Upper lobe of right lung (tissue), 1 donor: ENCODE data around the gene SLC32A1. TPM values are rescaled to one million over a fixed set of nuclear protein-coding genes. Genes with fewer than 3 reads are reported as not detected.

Experiments used
- ATAC-seq: fragments of 200-7000 bp; cut with Tn5 transposase; one replicate; pipeline ENCODE4 v1.9.1; 2020; ENCODE audit warnings: mild to moderate bottlenecking, moderate library complexity
- DNase-seq: peaks from one replicate; pipeline ENCODE4 v3.0.0-alpha.2; 2020
- H3K27ac ChIP-seq: fragments of 200-600 bp; one replicate; pipeline ENCODE4 v1.8.0; 2022
- H3K27me3 ChIP-seq: fragments of 200-600 bp; one replicate; pipeline ENCODE4 v1.8.0; 2022; ENCODE audit warnings: mild to moderate bottlenecking
- H3K36me3 ChIP-seq: fragments of 200-600 bp; one replicate; pipeline ENCODE4 v1.8.0; 2022
- H3K4me1 ChIP-seq: fragments of 200-600 bp; one replicate; pipeline ENCODE4 v1.8.0; 2022
- H3K4me3 ChIP-seq: fragments of 200-600 bp; one replicate; pipeline ENCODE4 v1.8.0; 2022; ENCODE audit warnings: mild to moderate bottlenecking
- H3K9me3 ChIP-seq: fragments of 200-600 bp; one replicate; pipeline ENCODE4 v1.8.0; 2022
- intact Hi-C: fragments of 100-400 bp; cut with DNase I; formaldehyde crosslinking; loops from one replicate; pipeline ENCODE4 v1.11.0; 2022
- long read RNA-seq: library from polyadenylated mRNA; unstranded; transcript quantifications from one replicate; pipeline ENCODE4 v2.0.0, GENCODE V29; 2021
- total RNA-seq: library from RNA; stranded (reverse); fragmentation: NEBNext Ultra II Directional; extraction: Animal tissue kit (Norgen Biotek cat#: 25700); gene quantifications from one replicate; pipeline ENCODE4 v1.2.1, GENCODE V29; 2021
- TF ChIP-seq, protein P1 (sequence below): fragments of 200-600 bp; IDR thresholded peaks from one replicate; pipeline ENCODE4 v1.8.0; 2022; ENCODE audit warnings: antibody characterized with exemption
- donor health status: DM: no; HTN: yes; CAD: no; lungs with severe emphysema.

The SLC32A1 gene, protein sequence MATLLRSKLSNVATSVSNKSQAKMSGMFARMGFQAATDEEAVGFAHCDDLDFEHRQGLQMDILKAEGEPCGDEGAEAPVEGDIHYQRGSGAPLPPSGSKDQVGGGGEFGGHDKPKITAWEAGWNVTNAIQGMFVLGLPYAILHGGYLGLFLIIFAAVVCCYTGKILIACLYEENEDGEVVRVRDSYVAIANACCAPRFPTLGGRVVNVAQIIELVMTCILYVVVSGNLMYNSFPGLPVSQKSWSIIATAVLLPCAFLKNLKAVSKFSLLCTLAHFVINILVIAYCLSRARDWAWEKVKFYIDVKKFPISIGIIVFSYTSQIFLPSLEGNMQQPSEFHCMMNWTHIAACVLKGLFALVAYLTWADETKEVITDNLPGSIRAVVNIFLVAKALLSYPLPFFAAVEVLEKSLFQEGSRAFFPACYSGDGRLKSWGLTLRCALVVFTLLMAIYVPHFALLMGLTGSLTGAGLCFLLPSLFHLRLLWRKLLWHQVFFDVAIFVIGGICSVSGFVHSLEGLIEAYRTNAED
- total RNA-seq = not detected
- long read RNA-seq = 0 reads

DNA sequence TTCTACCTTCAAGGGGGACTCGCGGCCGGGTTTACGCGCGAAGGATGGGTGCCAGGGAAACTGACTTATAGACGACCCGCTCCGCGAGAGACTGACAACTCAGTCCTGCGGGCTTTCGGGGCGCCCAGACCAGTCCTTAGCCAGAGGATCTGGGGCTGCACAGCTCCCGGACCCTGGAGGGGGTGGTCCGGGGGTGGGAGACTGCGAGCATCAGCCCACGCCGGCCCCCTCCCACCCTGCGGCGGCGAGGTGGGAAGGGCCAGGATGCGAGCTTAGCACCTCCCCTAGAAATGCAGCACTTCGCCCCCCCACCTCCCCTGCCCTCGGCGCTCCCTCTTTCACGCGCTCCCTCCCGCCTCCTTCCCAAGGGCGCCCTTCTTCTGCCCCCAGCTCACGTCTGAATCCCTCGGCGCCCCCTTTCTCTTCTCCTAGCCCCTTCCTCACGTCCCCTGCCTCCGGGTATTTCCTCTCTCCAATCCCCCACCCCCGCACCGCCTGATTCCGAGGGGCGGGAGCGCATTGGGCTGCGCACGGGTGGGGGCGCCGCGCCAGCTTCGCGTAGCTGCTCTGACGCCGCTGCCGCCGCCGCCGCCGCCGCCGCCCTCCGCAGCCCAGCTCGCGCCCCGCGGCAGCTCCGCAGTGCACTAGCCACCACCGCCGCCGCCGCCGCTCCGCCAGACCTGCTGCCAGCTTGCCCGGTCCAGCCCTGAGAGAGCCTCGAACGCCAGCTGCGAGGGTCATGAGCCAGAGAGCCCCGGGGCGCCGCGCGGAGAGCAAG is at the start of gene SLC32A1:
TSS of gene SLC32A1 (plus strand) at position 639 of the 778 bp plus-strand sequence. CDS start 239 bp downstream, outside the sequence.
- no peak for DNase-seq
- no peaks in the 10 kb centered on the region for H3K36me3 ChIP-seq
- intact Hi-C loops = no loop called here
- ATAC-seq = no peak
- TF ChIP-seq, protein P1, sequence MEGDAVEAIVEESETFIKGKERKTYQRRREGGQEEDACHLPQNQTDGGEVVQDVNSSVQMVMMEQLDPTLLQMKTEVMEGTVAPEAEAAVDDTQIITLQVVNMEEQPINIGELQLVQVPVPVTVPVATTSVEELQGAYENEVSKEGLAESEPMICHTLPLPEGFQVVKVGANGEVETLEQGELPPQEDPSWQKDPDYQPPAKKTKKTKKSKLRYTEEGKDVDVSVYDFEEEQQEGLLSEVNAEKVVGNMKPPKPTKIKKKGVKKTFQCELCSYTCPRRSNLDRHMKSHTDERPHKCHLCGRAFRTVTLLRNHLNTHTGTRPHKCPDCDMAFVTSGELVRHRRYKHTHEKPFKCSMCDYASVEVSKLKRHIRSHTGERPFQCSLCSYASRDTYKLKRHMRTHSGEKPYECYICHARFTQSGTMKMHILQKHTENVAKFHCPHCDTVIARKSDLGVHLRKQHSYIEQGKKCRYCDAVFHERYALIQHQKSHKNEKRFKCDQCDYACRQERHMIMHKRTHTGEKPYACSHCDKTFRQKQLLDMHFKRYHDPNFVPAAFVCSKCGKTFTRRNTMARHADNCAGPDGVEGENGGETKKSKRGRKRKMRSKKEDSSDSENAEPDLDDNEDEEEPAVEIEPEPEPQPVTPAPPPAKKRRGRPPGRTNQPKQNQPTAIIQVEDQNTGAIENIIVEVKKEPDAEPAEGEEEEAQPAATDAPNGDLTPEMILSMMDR = no peak
- no peak within 1 kb of the TSS for H3K4me3 ChIP-seq
- no peaks in the 10 kb centered on the region for H3K4me1 ChIP-seq
- peaks cover 95% of the 10 kb centered on the region for H3K27me3 ChIP-seq
- no peak within 1 kb of the TSS for H3K27ac ChIP-seq
- no peaks in the 10 kb centered on the region for H3K9me3 ChIP-seq

DNA sequence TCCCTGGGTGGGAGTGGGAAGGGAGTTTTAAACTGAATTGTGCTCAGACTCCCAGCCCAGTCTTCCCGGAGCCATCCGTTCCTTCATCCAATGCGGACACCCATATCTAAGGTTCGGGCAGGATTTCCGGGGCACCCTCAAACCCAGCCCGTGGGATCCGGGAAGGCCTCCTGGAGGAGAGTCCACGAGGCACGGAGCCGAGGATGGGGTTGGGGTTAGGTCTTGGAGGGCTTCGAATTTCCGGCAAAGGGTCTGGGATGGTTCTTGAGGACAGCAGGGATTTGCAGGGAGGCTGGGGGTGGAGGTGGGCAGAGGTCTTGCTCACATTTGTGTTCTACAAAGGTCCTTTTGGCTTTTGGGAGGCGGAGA is 49.5 kb upstream of the SLC32A1 start:
- TF ChIP-seq, protein P1 = no peak
- Histone ChIP-seq H3K27me3 (peaks cover 53% of the 10 kb centered on the region), H3K27ac (no peak overlapping the region), H3K4me3 (no peak overlapping the region), H3K36me3 (no peaks in the 10 kb centered on the region), H3K4me1 (peaks cover 10% of the 10 kb centered on the region), H3K9me3 (no peaks in the 10 kb centered on the region)
- DNase-seq (no peak), ATAC-seq (no peak)
- intact Hi-C loops = no loop called here

DNA sequence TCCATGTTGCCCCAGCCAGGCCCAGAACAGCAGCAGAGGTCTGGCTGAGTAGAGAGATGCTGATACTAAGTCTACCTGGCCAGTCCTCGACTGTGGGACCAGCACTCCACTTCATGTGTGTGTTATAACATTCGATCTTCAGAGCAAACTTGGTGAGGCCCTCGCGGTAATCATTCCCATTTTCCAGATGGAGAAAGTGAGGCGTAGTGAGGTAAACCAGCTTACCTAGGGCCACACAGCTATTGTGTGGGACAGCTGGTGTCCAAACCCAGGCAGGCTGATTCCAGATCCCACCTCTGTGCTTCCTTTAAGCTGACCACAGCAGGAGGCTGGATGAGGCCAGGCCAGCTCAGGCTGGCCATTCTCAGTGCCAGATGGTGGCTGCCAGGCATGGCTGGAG is 47.7 kb upstream of the SLC32A1 start:
- Histone ChIP-seq H3K36me3 (no peaks in the 10 kb centered on the region), H3K27me3 (peaks cover 43% of the 10 kb centered on the region), H3K9me3 (no peaks in the 10 kb centered on the region), H3K4me3 (no peak overlapping the region), H3K27ac (no peak overlapping the region), H3K4me1 (peaks cover 10% of the 10 kb centered on the region)
- ATAC-seq (no peak), DNase-seq (no peak)
- TF ChIP-seq, protein P1 = no peak
- intact Hi-C loops = no loop called here

DNA sequence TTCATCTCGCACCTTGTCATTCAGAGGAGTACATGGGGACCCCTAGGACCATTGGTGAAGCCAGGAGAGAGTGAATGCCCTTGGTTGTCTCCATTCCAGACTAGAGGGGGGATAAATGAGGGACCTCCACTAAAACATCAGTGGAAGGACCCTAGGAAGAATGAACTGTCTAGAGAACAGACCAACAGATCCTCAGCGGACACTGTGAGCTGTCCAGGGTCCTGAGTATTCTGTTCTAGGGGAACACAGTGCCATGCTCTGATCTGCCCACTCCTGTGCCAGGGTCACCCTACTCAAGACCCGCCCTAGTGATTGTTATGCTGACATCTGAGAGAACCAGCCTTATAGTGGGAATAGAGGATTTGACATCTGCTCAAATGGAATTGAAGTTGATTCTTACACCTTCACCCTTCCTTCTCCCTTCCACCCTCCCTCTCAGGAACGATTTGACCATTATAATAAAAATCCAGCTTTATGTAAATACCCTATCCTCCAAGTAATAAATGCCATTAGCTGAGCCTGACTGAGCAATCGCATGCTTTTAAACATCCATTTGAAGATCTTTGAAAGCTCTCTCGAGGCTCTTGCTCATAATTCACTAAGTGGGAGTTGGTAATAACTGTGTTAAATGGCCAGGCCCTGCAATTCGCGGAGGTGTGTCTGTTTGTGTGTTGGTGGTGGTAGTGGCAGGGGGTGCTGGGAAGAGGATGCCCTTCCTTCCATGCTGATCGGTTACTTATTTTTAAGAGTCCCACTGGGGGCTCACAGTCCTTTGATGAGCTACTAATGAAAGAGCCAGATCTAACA is 43.6 kb upstream of the SLC32A1 start:
- ATAC-seq = peak; percentile 67
- Histone ChIP-seq H3K27ac (no peak overlapping the region), H3K27me3 (peaks cover 19% of the 10 kb centered on the region), H3K4me1 (no peaks in the 10 kb centered on the region), H3K9me3 (no peaks in the 10 kb centered on the region), H3K36me3 (no peaks in the 10 kb centered on the region), H3K4me3 (no peak overlapping the region)
- TF ChIP-seq, protein P1 = no peak
- intact Hi-C loops = no loop called here
- no peak for DNase-seq

DNA sequence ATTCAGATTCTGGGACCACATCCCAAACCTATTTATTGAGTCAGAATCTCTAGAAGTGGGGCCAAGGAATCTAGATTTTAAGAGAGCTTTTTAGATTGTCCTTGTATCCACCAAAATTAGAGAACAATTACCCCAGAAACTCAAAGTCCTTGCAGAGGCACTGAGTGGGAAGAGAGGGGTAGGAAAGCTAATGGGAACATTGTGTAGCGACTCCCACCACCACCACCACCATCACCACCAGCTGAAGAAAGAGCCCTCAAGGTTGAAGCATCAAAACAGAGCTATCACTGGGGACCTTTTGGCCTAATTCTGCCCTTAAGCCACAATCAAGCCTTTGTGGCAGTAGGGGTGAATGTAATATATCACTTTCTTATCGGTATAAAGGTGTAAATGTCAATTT is 39.0 kb upstream of the SLC32A1 start:
- no peaks in the 10 kb centered on the region for H3K9me3 ChIP-seq
- ATAC-seq (no peak), DNase-seq (no peak)
- no peak overlapping the region for H3K4me3 ChIP-seq
- no peaks in the 10 kb centered on the region for H3K4me1 ChIP-seq
- H3K27ac ChIP-seq = no peak overlapping the region
- H3K36me3 ChIP-seq = no peaks in the 10 kb centered on the region
- H3K27me3 ChIP-seq = peaks cover 36% of the 10 kb centered on the region
- intact Hi-C loops = no loop called here
- TF ChIP-seq, protein P1 = no peak
